NCI-H1930 (cell line): Measurements from ENCODE around the gene ADAM23.

ENCODE experiments used
- DNase-seq, 2 experiments: peaks; one replicate each; lab custom pipeline; 2025; lab: John Stamatoyannopoulos, UW

ADAM23 gene

DNA sequence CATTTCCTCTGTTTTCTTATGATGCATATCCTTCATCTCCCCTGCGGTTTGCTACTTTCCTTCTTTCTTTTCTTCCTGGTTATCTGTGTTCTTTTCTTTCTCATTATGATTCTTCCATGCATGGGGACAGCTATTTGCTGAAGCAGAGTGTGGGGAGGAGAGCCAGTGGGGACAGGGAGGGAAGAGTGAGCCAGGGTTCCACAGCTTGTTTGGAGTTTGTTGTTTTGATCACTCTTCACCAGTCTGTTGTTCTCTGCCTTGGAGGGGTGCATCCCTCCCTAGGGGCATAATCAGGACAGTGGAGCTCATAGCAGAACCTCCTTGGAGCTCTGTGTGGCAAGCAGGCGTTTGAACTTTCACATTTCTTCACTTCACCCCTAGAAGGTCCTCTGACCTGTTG, 68.0 kb downstream of the ADAM23 start:
- DNase-seq, result no peak

GRCh38 chr2:206512999-206513398, 69.7 kb downstream of the ADAM23 start:
- no peak for DNase-seq

DNA sequence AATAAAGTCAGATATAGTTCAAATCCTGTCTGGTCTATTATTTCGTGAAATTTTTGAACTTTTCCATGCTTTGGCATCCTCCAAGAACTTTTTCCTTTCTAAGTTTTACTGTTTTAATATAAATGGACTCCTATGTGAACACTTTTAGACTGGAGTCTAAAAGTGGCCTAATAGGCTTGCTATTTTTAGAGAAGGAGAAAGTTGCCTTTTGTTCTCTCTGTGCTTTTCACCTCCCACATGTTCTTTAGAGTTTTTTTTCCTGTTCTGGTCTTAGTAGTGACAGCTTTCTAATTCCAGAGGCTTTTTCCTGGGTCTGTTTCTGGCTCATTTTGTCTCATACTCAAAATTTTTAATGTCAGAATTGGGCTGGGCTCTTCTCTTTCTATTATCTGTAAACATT, 72.2 kb downstream of the ADAM23 start:
- no peak for DNase-seq

GRCh38 chr2:206518997-206519396, 75.7 kb downstream of the ADAM23 start:
- DNase-seq, result no peak

GRCh38 chr2:206520450-206520849, 77.1 kb downstream of the ADAM23 start:
- no peak for DNase-seq

DNA sequence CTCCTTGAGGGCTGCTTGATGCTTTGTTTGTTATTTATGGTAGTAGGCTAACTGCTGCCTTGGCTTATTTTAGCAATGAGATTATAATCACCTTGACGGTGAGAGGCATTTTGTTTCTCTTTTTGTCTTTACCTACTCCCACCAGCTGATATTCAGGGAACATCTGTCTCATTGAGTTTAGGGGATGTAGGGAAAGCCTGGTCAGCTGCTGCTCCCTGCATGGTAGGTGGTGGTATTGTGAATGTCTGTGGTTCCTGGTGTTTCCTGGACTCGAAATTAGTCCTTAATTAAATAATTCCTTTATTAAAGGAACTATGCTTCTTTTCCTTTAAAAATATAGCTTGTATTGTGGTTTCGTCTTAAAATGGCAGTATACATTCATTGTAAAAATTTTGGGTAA, 77.8 kb downstream of the ADAM23 start:
- no peak for DNase-seq

DNA sequence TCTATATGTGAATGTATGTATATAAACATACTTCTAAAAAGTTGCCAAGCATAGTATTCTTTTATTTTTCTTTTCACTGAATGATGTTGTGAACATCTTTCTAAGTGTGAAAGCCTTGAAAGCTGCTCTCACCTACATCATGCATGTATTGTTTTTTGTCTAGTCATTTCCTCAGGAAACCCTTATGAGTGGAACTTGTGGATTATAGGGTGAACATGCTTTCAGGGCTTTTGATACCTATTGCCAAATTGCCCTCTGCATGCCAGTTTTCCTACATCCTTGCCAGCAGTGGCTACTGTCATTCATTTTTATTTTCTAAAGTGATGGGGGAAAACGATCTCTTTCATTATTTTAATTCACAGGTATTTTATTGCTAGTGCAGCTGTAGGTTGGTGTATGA, 78.3 kb downstream of the ADAM23 start:
- DNase-seq, result no peak

- no peak for DNase-seq
Observed at GRCh38 chr2:206526416-206526815, 83.1 kb downstream of the ADAM23 start.

DNA sequence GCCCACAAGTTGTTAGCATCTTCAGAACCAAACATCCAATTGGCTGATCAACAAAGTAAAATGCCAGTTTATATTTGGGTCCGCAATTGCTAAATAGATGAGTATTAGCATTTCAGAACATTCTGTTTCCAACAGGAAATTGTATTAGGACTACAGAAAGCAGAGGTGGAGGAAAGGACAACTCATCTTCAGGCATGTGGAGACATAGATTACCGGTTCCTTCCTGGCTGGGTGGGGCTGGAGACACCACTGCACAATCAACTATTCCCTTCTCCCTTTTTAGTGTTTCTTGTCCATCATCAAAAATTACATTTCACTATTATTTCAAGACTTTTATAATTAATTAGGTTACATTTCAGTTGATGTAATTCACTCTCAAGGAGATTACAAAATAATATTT, 83.8 kb downstream of the ADAM23 start:
- DNase-seq, result no peak

DNA sequence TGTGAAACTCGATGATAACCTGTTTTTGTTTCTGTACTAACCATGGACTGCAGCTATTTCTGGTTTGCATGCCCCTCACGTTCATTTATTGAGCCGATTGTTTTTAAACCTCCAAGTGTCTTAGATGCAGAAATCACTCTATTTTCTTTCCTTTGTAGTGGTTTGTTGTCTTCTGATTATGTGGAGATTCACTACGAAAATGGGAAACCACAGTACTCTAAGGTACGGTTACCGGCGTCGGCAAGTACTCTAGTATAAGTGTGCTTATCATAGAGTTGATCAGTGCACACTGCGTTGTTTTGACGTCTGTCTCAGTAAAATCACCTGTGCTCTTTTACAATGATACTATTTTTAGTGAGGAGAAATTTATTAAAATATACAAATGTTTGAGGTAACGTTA, 87.4 kb downstream of the ADAM23 start:
- DNase-seq, result no peak

- no peak for DNase-seq
Observed at GRCh38 chr2:206531996-206532543, 88.7 kb downstream of the ADAM23 start.

- no peak for DNase-seq
Observed at GRCh38 chr2:206533977-206534376, 90.6 kb downstream of the ADAM23 start.

GRCh38 chr2:206535260-206535986, 92.1 kb downstream of the ADAM23 start:
- no peak for DNase-seq

DNA sequence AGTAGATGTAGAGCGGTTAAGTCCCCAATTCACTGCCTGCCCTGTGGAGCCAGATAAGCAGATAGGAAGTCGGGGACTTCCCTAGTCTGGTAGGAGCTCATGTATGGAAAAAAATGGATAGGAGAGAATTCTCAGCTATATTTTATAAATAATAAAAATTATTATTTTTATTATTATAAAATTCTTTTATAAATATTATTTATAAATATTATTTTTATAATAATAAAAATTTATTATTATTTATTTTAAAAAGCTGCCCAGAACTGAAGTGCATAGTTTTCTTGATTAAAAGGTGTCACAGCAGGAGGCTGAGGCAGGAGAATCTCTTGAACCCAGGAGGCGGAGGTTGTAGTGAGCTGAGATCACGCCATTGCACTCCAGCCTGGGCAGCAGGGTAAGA, 97.4 kb downstream of the ADAM23 start:
- no peak for DNase-seq

DNA sequence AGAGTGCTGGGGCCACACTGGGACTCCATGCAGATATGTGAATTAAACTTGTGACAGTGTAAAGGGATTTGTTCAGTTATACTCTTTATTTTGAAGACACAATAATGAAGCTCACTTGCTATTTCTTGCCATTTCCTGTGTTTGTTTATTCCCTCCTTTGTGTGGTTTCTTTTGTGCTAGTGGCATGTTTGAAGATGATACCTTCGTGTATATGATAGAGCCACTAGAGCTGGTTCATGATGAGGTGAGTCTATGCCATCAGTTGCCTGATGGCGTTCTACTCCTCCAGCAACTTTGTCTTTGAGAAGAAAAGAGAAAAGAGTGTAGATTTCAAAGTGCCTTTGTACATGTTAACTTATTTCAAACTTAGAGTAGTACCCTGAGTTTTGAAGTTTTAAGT, 99.7 kb downstream of the ADAM23 start:
- DNase-seq, result no peak

DNA sequence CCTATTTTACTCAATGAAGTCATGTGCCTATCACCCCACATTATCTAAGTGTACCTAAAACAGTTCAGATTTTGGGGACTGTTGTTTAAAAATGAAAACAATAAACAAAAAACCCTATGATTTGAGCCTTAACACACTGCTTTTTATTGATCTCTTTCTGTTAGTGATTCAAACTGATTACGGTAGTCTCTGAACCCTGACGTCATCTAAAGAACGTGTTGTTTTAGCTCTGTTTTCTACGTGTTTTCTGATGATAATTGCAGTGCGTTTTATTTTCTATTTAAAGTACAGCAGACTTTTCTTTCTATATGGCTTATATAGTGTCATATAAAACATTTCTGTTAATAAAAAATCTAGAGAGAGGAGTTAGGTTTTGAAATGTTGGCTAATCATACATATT, 105.1 kb downstream of the ADAM23 start:
- DNase-seq, result no peak

GRCh38 chr2:206555721-206556120, 112.4 kb downstream of the ADAM23 start:
- DNase-seq, result no peak

DNA sequence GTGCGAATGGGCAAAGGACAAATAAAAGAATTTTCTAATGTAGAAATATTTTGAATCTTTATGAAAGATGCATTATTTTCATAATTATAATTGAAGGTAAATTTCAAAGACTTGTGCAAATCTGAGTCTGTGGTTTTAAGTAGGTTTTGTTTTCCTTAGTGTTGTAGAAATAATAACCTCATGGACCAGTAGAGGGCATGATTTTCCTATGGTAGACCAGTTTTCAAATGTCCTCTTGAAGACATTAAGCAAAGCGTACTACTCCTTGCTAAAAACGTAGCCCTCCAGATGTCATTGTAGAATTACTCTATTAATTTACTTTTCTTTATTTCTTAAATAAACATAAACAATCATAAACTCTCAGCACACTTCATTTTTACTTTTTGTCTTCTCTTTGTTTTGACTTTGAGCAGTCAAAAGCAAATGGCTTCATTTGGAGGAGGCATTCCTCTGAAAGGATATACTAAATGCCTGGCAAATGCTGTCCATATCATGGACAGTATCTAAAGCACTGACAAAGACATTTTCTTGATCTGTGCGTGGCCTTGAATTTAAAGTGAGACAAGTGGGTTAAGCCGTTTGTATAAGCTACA, 113.1 kb downstream of the ADAM23 start:
- peak in 1 of 2 experiments; percentile 9 for DNase-seq

- DNase-seq, result no peak
Observed at GRCh38 chr2:206557321-206557720, 114.0 kb downstream of the ADAM23 start.

DNA sequence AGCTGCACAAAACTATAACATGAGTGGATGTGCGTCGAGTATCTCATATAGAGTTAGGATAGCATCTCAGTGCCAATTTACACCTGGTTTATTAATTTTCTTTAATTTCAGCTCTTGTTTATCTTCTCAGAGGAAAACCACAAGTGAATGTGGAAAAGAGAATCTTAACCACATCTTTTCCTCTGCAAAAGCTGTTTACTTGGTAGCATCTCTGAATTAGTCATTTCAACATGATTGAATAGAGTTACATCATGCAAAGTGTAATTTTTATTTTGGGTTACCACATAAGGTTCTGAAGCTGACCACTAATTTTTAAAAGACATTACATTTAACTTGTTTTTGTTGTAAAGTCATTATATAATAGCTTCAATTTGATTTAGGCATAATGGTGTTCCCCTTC, 115.2 kb downstream of the ADAM23 start:
- no peak for DNase-seq

DNA sequence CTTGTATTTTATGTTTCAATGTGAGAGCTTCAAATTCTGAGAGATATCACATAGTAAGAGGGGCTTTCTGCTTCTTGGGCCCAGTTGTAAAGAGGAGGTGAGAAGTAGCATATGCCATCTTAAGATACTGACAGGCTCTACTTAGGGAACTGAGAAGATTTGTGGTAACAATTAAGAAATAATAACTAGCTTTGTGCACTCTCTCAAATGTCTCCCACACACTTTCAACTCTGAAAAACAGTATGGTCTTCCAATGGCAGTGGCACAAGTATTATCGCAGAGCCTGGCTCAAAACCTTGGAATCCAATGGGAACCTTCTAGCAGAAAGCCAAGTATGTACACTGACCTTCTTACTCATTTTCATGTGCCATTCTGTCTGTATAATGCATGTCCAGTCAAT, 118.6 kb downstream of the ADAM23 start:
- DNase-seq, result no peak

- DNase-seq, result no peak
Observed at GRCh38 chr2:206562375-206562774, 119.0 kb downstream of the ADAM23 start.

GRCh38 chr2:206563374-206563773, 120.0 kb downstream of the ADAM23 start:
- DNase-seq, result no peak

DNA sequence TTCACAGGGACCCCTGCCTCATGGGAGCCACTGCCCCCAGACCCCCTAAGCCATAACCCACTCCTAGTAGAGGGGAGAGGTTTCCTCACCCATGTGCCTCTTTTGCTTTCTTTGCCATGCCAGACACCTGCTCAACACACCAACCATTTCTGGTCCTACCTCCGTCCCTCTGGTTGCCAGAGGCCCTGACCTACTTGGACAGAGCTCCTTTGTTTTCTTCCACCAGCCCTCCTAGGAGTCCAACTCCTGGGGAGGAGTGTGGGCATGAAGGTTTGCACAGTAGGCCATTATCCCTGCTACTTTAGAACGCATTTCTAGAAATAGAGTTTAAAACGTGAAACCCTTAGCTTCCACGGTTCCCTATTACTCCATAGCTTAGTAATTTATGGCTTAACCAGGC, 122.3 kb downstream of the ADAM23 start:
- no peak for DNase-seq
